DMS79 treated with DMSO at 0.1 percent for 48 hours (cell line): ENCODE data around the gene GDF10.

ENCODE experiments used
- DNase-seq: peaks from one replicate; lab custom pipeline; 2025; lab: John Stamatoyannopoulos, UW

Gene GDF10

DNA sequence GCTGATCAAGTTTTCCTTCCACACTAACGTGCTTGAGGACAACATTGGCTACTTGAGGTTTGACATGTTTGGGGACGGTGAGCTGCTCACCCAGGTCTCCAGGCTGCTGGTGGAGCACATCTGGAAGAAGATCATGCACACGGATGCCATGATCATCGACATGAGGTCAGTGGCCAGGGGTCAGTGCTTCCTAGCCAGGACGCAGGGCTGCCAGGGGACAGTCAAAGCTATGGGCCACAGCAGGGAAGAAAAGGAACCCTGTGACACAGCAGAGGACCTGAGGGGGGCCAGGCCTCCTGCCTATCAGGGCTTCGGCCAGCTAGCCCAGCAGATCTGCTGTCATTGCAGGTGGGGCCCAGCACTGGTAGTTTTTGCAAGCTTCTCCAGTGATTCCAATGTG is 53.4 kb downstream of the GDF10 start:
- DNase-seq = no peak

DNA sequence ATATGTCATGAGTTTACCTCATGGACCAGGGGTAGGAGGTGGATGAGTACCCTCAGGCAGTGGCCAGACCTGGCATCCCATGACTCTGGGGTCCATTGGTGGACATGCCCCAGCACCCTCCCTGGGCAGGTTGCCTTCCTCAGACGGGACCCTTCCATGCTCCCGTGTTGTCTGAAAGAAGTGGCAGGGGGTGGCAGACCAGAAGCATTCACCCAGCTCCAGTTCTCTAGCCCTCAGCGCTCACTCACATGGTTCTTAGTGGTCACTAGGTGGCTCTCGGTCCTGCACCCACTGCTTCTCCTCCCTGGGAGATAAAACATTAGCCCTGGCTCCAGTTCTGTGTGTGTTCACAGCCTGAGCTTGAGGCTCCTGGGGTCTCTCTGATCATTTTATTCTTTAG is 54.2 kb downstream of the GDF10 start:
- no peak for DNase-seq

DNA sequence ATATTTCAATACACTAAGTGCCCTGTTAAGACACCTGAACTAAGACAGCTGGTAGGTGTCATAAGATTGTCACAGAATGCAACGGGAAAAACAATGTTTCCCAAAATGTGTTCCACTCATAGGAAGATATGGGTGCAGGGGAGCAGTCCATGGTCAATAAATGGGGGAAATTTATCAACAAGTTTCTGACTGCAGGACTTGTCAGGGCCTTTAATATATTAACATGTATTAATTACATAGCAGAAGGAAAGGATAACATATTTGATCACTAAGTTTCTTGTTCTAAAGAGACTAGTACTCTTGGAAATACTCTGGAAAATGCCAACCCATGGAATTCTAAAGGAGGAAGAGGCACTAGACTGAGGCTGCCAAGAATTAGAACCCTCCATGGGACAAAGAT is 54.9 kb downstream of the GDF10 start:
- DNase-seq = no peak

DNA sequence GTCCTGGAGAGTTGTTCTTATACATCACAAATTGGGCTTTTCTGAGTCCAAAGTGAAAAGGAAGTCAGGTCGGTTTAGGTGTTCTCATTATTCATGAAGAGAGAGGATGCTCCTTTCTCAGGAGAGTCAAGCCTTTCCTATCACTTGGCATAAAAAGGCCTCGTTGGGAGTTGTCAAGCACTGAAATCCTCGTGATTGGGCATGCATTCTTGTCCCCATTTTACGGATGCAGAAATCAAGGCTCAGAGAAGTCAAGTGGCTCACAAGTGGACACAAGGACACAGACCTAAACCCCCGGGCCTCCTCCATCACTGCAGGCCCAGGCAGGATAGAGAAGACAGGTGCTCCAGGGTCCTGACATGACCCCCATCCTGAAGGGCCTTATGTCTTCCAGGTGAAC is 56.7 kb downstream of the GDF10 start:
- no peak for DNase-seq

DNA sequence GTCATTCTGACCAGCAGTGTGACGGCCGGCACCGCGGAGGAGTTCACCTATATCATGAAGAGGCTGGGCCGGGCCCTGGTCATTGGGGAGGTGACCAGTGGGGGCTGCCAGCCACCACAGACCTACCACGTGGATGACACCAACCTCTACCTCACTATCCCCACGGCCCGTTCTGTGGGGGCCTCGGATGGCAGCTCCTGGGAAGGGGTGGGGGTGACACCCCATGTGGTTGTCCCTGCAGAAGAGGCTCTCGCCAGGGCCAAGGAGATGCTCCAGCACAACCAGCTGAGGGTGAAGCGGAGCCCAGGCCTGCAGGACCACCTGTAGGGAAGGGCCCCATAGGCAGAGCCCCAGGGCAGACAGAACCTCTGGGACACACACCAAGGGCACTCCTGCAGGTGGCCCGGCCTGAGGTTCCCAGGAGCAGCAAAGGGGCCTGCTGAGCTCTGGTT is 57.2 kb downstream of the GDF10 start:
- no peak for DNase-seq

DNA sequence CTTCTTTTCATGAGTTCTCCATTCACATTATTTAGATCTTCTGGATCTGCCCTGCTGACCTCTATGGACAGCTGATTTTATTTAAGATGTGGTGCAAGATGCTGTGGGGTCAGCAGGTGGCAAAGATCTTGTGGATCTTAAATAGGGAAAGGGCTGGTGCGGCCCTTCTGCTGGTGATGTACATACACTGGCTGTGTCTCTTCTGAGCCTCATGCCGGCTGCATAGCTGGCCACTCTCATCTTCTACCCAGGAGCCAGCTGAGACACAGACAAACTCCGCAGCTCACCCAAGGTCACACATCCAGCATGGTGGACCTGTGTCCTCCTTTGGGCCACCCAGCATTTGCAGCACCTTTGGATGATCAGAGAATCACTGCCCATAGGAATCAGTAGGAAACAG is 57.9 kb downstream of the GDF10 start:
- no peak for DNase-seq

DNA sequence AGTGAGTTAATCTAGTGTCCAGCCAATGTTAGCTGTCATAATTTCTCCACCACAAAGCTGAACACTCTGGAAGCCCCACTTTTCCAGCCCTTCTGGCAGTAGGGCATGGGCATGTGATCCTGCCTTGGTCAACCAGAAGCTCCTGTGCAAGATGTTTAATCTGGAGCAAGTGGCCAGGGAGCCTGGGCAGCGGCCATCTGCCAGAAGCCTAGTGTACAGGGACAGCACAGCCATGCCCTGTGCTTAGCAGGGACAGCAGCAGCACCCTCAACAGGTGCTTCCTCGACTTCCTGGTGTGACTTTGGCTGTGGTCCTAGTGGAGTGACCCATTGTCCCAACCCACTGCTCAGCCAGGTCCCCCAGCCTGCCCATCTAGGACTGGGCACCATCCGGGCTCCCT is 58.5 kb downstream of the GDF10 start:
- no peak for DNase-seq

DNA sequence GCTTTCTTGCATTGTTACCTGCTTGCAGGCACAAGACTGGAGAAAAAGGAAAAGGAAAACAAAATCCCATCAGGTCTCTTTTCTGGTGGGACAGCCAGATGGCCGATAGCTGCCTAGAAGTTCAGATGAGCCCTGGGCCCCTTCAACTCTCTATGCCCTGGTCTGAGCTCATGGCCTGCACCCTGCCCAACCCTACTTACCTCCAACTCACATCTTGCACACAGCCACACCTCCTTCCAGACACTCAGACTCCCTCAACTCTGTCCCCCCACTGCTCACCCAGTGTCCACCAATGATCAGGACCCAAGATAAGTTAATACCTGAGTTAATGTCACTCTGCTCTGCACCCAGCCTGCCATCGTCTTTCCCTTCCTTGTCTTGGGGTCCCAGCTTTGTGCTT is 59.1 kb downstream of the GDF10 start:
- no peak for DNase-seq

DNA sequence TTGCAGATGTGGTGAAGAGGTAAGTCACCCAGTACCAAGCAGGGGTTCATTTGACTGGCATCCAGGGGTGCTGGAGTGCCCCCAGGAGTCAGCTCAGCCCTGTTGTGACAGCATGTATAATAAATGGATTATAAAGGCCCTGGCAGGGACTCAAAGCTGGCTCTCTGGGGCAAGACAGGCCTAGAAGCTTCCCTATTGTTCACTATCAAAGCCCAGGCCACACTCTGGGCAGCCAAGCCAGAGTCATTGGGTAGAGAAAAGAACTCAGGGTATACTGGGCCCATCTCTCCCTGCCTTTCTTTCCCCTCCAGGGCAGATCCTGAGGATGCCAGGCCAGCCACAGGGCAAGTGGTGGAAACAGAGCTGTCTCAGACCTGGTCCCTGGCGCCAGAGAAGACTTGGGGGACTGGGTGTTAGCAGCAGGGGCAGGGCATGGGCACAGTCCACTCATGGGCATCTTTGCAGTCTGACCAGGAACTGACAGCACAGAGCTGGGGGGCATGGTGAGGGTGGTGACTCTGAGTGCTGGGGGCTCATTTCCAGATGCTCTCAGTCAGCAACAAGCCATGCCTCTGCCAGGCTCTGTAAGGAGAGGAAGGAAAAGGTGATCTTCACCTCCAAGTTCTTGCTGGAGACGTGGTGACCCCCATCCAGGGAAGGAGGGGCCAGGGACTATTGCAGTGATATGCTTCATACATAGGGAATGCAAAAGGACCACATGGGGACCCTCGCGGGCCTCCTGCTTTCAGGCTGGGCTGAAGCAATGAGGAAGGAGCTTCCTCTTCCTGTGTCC is 59.8 kb downstream of the GDF10 start:
- no peak for DNase-seq

DNA sequence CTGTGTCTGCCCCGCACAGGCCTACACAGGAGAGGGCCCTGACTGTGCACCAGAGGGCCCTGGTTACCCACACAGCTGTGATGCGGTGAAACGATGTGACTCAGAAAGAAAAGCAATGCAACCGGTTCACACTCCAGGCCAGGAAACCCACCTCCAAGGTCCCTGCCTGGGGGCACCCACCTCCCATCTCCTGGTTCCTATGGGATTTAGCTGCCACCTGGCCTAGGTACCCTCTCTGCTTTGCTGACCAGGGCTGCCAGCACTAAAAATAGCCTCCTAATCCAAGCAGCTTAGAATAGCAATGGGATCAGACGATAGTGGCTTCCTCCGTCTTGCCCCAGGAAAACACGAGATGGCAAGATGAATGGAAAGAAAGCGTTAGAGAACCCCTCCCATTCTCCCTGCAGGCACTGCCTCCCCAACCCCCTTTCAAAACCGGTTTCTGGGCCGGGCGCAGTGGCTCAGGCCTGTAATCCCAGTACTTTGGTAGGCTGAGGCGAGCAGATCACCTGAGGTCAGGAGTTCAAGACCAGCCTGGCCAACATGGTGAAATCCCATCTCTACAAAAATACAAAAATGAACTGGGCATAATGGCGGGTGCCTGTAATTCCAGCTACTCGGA is 60.5 kb downstream of the GDF10 start:
- no peak for DNase-seq

DNA sequence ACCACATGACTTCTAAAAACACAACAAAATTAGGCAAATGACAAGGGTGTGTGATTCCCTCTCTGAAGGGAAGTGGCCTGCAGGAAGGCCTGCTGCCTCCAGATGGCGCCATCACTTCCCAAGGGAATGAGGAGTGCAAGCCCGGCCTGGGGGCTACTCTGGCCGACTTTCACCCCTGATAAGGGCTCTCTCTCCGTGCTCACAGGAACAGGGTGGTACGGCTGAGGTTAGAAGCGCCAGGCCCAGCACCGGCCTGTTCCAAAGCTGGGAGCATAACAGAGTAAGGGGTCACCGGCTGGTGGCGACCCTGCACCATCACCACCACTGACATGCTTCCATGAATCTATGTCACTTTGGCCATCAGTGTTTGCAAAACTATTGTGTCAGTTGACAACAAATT is 61.3 kb downstream of the GDF10 start:
- DNase-seq = no peak

DNA sequence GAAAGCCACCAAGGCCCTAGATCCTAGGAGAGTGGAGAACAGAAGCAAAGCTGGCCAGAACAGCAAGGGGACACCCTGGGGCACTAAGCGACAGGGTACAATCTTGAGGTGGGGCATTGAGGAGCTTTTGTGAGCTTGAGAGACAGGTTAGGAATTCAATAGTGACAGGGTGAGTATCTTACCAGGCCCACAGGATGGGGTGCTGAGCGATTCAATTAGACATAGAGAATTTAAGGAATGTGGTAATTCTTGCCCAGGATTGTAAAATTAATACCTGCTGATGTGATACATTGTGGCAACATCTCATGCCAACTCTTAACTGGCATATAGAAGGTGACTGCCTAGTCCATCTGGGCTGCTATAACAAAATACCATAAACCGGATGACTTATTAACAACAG is 62.2 kb downstream of the GDF10 start:
- no peak for DNase-seq
